Suppressor macrophage treated with lipopolysaccharide for 4 hours (primary cell): ENCODE data around the gene WDSUB1.
A peak's percentile ranks its signal among the peaks of the same experiment; 100 is the strongest.

Experiments
- DNase-seq: peaks from one replicate; pipeline ENCODE4 v3.0.0-alpha.2; 2020

WDSUB1 gene

GRCh38 chr2:159194241-159194640 lies 92.3 kb downstream of the WDSUB1 start:
- DNase-seq, result no peak

- peak; percentile 11 for DNase-seq
Observed at GRCh38 chr2:159193791-159194190, 92.7 kb downstream of the WDSUB1 start.

GRCh38 chr2:159192371-159192918 lies 94.1 kb downstream of the WDSUB1 start:
- peak; percentile 40 for DNase-seq

- no peak for DNase-seq
Observed at GRCh38 chr2:159188449-159188848, 98.1 kb downstream of the WDSUB1 start.

- peak; percentile 11 for DNase-seq
Observed at GRCh38 chr2:159187106-159187505, 99.4 kb downstream of the WDSUB1 start.

GRCh38 chr2:159186462-159186861 lies 100.0 kb downstream of the WDSUB1 start:
- DNase-seq, result no peak
